Osteocyte (in vitro differentiated cells): Measurements from ENCODE around the gene CENPU. TPM values are rescaled to one million over a fixed set of nuclear protein-coding genes. Genes with fewer than 3 reads are reported as not detected.

Source experiments
- DNase-seq: peaks from one replicate; pipeline ENCODE4 v3.0.0; 2021; ENCODE audit warnings: mixed read lengths; ENCODE audit not compliant: unreplicated experiment; ENCODE audit errors: extremely low spot score
- H3K27ac Mint-ChIP-seq: one replicate; pipeline ENCODE4 v1.8.0; 2021; ENCODE audit warnings: mild to moderate bottlenecking, mixed read lengths; ENCODE audit not compliant: unreplicated experiment
- H3K27me3 Mint-ChIP-seq: one replicate; pipeline ENCODE4 v1.8.0; 2021; ENCODE audit warnings: mixed read lengths; ENCODE audit not compliant: unreplicated experiment
- H3K36me3 Mint-ChIP-seq: one replicate; pipeline ENCODE4 v1.8.0; 2021; ENCODE audit warnings: mixed read lengths; ENCODE audit not compliant: unreplicated experiment
- H3K4me1 Mint-ChIP-seq: one replicate; pipeline ENCODE4 v1.8.0; 2021; ENCODE audit warnings: mixed read lengths; ENCODE audit not compliant: unreplicated experiment
- H3K4me3 Mint-ChIP-seq: one replicate; pipeline ENCODE4 v1.8.0; 2021; ENCODE audit warnings: mild to moderate bottlenecking, moderate library complexity, mixed read lengths; ENCODE audit not compliant: unreplicated experiment
- H3K9me3 Mint-ChIP-seq: one replicate; pipeline ENCODE4 v1.8.0; 2021; ENCODE audit warnings: mixed read lengths; ENCODE audit not compliant: unreplicated experiment
- CTCF ChIP-seq: fragments of 200-600 bp; sonication (generic); IDR thresholded peaks from 2 replicates; pipeline ENCODE4 v1.5.0; 2021; ENCODE audit warnings: antibody characterized with exemption, mild to moderate bottlenecking, moderate library complexity
- total RNA-seq: library from RNA; stranded (reverse); gene quantifications from 2 replicates; pipeline ENCODE4 v1.2.1, GENCODE V29; 2021

CENPU gene
- total RNA-seq, 1 donor from 2014 or later = 6.9 TPM

GRCh38 chr4:184775854-184776555, 42.1 kb upstream of the CENPU start:
- no peak for DNase-seq
- H3K27ac Mint-ChIP-seq = no peak overlapping the region
- peaks cover 10% of the 10 kb centered on the region for H3K36me3 Mint-ChIP-seq
- H3K4me3 Mint-ChIP-seq = no peak overlapping the region
- TF ChIP-seq CTCF = no peak
- no peaks in the 10 kb centered on the region for H3K9me3 Mint-ChIP-seq
- H3K27me3 Mint-ChIP-seq = no peaks in the 10 kb centered on the region
- no peaks in the 10 kb centered on the region for H3K4me1 Mint-ChIP-seq

GRCh38 chr4:184774152-184774551, 40.3 kb upstream of the CENPU start:
- no peaks in the 10 kb centered on the region for H3K4me1 Mint-ChIP-seq
- DNase-seq = no peak
- H3K9me3 Mint-ChIP-seq = no peaks in the 10 kb centered on the region
- H3K27me3 Mint-ChIP-seq = no peaks in the 10 kb centered on the region
- H3K27ac Mint-ChIP-seq = no peak overlapping the region
- TF ChIP-seq CTCF = no peak
- H3K36me3 Mint-ChIP-seq = peaks cover 11% of the 10 kb centered on the region
- no peak overlapping the region for H3K4me3 Mint-ChIP-seq

GRCh38 chr4:184771416-184771815, 37.5 kb upstream of the CENPU start:
- no peak overlapping the region for H3K4me3 Mint-ChIP-seq
- H3K36me3 Mint-ChIP-seq = peaks cover 24% of the 10 kb centered on the region
- no peak overlapping the region for H3K27ac Mint-ChIP-seq
- H3K9me3 Mint-ChIP-seq = no peaks in the 10 kb centered on the region
- TF ChIP-seq CTCF = no peak
- DNase-seq = no peak
- no peaks in the 10 kb centered on the region for H3K4me1 Mint-ChIP-seq
- H3K27me3 Mint-ChIP-seq = no peaks in the 10 kb centered on the region

- H3K9me3 Mint-ChIP-seq = no peaks in the 10 kb centered on the region
- no peak for TF ChIP-seq CTCF
- H3K36me3 Mint-ChIP-seq = peaks cover 37% of the 10 kb centered on the region
- no peaks in the 10 kb centered on the region for H3K27me3 Mint-ChIP-seq
- DNase-seq = no peak
- no peak overlapping the region for H3K4me3 Mint-ChIP-seq
- H3K4me1 Mint-ChIP-seq = no peaks in the 10 kb centered on the region
- no peak overlapping the region for H3K27ac Mint-ChIP-seq
Measured at GRCh38 chr4:184769141-184769765, 35.4 kb upstream of the CENPU start.

GRCh38 chr4:184768296-184768695, 34.4 kb upstream of the CENPU start:
- H3K27me3 Mint-ChIP-seq = no peaks in the 10 kb centered on the region
- no peak overlapping the region for H3K27ac Mint-ChIP-seq
- no peak for TF ChIP-seq CTCF
- peaks cover 33% of the 10 kb centered on the region for H3K36me3 Mint-ChIP-seq
- DNase-seq = no peak
- H3K4me3 Mint-ChIP-seq = no peak overlapping the region
- no peaks in the 10 kb centered on the region for H3K9me3 Mint-ChIP-seq
- no peaks in the 10 kb centered on the region for H3K4me1 Mint-ChIP-seq
